HG03097 (cell line): ENCODE results near the gene CUTC.

Experiments
- ATAC-seq: cut with Tn5 transposase; IDR thresholded peaks from one replicate; pipeline ENCODE4 v1.9.1; 2021; ENCODE audit not compliant: unreplicated experiment, low FRiP score

Gene CUTC

GRCh38 chr10:99781734-99782429 is 49.8 kb downstream of the CUTC start:
- ATAC-seq, result no peak

- no peak for ATAC-seq
Observed at GRCh38 chr10:99782447-99783286, 50.6 kb downstream of the CUTC start, which contains the start of gene ABCC2. ABCC2 (plus strand) TSS chr10:99782640; CDS start chr10:99782845, 205 bp downstream.

- no peak for ATAC-seq
Observed at GRCh38 chr10:99784016-99784726, 52.1 kb downstream of the CUTC start.

- no peak for ATAC-seq
Observed at GRCh38 chr10:99784727-99785441, 52.9 kb downstream of the CUTC start.

GRCh38 chr10:99785646-99786045 is 53.6 kb downstream of the CUTC start:
- ATAC-seq, result no peak

- ATAC-seq, result no peak
Observed at GRCh38 chr10:99787311-99787710, 55.3 kb downstream of the CUTC start.

GRCh38 chr10:99787782-99788445 is 55.9 kb downstream of the CUTC start:
- no peak for ATAC-seq

GRCh38 chr10:99788598-99789256 is 56.7 kb downstream of the CUTC start:
- no peak for ATAC-seq

GRCh38 chr10:99791831-99792230 is 59.8 kb downstream of the CUTC start:
- no peak for ATAC-seq

- ATAC-seq, result no peak
Observed at GRCh38 chr10:99793819-99794218, 61.8 kb downstream of the CUTC start.

GRCh38 chr10:99796928-99797327 is 64.9 kb downstream of the CUTC start:
- ATAC-seq, result no peak

GRCh38 chr10:99798031-99798430 is 66.0 kb downstream of the CUTC start:
- no peak for ATAC-seq

GRCh38 chr10:99798920-99799319 is 66.9 kb downstream of the CUTC start:
- ATAC-seq, result no peak

- ATAC-seq, result no peak
Observed at GRCh38 chr10:99799613-99800012, 67.6 kb downstream of the CUTC start.

GRCh38 chr10:99804471-99804870 is 72.4 kb downstream of the CUTC start:
- ATAC-seq, result no peak

GRCh38 chr10:99805190-99805589 is 73.2 kb downstream of the CUTC start:
- no peak for ATAC-seq
